Measurements from ENCODE around the gene PC.

DNA sequence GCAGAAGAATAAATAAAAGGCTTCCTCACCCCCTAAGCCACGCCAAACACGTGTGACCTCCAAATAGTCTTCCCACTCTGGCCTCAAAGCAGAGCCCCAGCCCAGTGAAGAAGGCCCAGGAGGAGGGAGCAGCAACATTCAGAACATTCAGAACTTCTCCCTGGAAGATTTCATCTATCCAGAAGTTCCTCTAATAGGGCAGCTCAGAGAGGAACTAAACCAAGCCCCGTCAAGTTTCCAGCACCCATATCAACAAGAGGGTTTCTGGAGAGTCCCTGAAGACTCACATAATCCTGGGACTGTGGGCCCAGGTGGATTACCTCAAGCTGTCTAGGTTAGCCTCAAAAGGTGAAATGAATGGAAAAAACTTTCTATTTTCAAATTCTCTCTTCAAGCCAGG lies 39.4 kb downstream of the PC start:
- TF ChIP-seq, protein P1, sequence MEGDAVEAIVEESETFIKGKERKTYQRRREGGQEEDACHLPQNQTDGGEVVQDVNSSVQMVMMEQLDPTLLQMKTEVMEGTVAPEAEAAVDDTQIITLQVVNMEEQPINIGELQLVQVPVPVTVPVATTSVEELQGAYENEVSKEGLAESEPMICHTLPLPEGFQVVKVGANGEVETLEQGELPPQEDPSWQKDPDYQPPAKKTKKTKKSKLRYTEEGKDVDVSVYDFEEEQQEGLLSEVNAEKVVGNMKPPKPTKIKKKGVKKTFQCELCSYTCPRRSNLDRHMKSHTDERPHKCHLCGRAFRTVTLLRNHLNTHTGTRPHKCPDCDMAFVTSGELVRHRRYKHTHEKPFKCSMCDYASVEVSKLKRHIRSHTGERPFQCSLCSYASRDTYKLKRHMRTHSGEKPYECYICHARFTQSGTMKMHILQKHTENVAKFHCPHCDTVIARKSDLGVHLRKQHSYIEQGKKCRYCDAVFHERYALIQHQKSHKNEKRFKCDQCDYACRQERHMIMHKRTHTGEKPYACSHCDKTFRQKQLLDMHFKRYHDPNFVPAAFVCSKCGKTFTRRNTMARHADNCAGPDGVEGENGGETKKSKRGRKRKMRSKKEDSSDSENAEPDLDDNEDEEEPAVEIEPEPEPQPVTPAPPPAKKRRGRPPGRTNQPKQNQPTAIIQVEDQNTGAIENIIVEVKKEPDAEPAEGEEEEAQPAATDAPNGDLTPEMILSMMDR (IDR thresholded peaks at IDR 0.05 in 8 of 11, conservative IDR thresholded peaks at IDR 0.05 in 3 of 11): no peak
- no peak for TF ChIP-seq POLR2A (IDR thresholded peaks at IDR 0.05)
